Neutrophil (primary cell): ENCODE results near the gene PALLD.
A peak's percentile ranks its signal among the peaks of the same experiment; 100 is the strongest.

ENCODE experiments used
- H3K27ac ChIP-seq: fragments of 200-600 bp; sonication (generic); 2 replicates; pipeline ENCODE4 v1.5.1; 2016; ENCODE audit warnings: mild to moderate bottlenecking, moderate library complexity
- H3K27me3 ChIP-seq: fragments of 200-600 bp; sonication (generic); 2 replicates; pipeline ENCODE4 v1.6.0; 2016; ENCODE audit warnings: mild to moderate bottlenecking
- H3K36me3 ChIP-seq: fragments of 200-600 bp; sonication (generic); 2 replicates; pipeline ENCODE4 v1.5.1; 2017
- H3K4me1 ChIP-seq, 2 experiments: fragments of 200-600 bp in 1 of 2; sonication (generic) in 1 of 2; 1 replicate in 1 of 2; 2 replicates in 1 of 2; pipeline versions ENCODE4 v1.5.1 to v1.6.1; 2013 to 2016; ENCODE audit warnings: low read depth in 1 of 2, low read length in 1 of 2, mild to moderate bottlenecking in 1 of 2, moderate library complexity in 1 of 2; ENCODE audit not compliant: control insufficient read depth in 1 of 2, insufficient read depth in 1 of 2
- H3K4me3 ChIP-seq, 2 experiments: fragments of 200-600 bp in 1 of 2; sonication (generic) in 1 of 2; 1 replicate in 1 of 2; 2 replicates in 1 of 2; pipeline ENCODE4 v1.5.1; 2013 to 2016; ENCODE audit warnings: low read depth in 1 of 2, low read length in 1 of 2, mild to moderate bottlenecking in 1 of 2, moderate library complexity in 1 of 2
- H3K9me3 ChIP-seq: fragments of 200-600 bp; sonication (generic); 2 replicates; pipeline ENCODE4 v1.5.1; 2016
- TF ChIP-seq, protein P1 (sequence below): fragments of 200-600 bp; sonication (generic); IDR thresholded peaks from 2 replicates; pipeline ENCODE4 v1.5.1; 2016; ENCODE audit warnings: antibody characterized with exemption

PALLD gene

DNA sequence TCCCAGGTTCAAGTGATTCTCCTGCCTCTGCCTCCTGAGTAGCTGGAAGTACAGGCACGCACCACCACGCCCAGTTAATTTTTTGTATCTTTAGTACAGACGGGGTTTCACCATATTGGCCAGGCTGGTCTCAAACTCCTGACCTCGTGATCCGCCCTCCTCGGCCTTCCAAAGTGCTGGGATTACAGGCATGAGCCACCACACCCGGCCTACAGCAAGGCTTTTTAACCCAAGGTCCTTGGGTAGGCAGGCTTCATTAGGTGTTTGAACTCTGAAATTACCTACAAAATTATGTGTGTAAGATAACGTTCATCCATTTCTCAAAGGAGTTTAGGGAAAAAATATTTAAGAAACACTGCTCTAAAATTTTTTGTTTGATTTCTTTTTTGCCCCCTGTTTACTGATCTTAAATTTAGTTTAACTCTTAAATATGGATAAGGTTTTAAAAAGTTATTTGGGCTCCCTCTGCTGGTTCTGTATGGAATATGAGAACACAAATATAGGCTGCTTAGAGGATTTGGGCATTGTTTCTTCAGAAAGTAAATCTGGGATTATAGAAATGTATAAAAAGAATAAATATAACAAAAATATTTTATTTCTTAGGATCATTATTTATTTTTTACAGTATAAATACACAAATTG lies 420.4 kb downstream of the PALLD start:
- no peak overlapping the region for H3K27ac ChIP-seq
- no peaks in the 10 kb centered on the region for H3K36me3 ChIP-seq
- no peaks in the 10 kb centered on the region for H3K9me3 ChIP-seq
- H3K4me3 ChIP-seq, result no peak overlapping the region
- TF ChIP-seq, protein P1, sequence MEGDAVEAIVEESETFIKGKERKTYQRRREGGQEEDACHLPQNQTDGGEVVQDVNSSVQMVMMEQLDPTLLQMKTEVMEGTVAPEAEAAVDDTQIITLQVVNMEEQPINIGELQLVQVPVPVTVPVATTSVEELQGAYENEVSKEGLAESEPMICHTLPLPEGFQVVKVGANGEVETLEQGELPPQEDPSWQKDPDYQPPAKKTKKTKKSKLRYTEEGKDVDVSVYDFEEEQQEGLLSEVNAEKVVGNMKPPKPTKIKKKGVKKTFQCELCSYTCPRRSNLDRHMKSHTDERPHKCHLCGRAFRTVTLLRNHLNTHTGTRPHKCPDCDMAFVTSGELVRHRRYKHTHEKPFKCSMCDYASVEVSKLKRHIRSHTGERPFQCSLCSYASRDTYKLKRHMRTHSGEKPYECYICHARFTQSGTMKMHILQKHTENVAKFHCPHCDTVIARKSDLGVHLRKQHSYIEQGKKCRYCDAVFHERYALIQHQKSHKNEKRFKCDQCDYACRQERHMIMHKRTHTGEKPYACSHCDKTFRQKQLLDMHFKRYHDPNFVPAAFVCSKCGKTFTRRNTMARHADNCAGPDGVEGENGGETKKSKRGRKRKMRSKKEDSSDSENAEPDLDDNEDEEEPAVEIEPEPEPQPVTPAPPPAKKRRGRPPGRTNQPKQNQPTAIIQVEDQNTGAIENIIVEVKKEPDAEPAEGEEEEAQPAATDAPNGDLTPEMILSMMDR, result no peak
- no peaks in the 10 kb centered on the region for H3K4me1 ChIP-seq
- H3K27me3 ChIP-seq, result no peaks in the 10 kb centered on the region

DNA sequence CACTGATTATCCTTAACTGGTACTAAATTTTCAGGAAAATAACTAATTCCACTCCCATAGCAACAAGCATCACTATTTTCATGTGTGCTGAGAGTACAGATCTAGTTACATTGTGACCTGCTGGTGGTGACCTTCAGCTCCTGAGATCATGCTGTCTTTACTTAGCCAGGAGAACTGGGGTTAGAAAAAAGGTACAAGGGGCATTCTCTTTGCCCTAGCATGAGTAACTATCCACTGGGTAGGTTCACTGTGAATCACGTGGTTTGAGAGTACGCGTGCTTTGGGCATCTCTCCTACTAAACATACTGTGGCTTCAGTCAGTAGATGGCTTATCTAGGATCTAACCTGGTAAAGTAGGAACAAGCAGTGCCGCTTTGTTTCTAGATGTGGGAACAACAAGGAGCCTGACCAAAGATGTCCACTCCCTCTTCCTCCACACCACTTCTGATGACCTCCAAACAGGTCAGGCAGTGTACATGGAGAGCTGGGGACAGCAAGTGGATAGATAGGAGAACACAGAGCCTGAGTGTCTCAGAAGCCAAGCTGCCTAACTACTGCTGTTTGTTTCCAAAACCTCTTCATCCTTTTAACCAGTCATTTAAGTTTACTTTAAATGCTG lies 423.0 kb downstream of the PALLD start:
- Histone ChIP-seq H3K9me3 (no peaks in the 10 kb centered on the region), H3K4me1 (no peaks in the 10 kb centered on the region), H3K4me3 (no peak overlapping the region), H3K36me3 (no peaks in the 10 kb centered on the region), H3K27me3 (no peaks in the 10 kb centered on the region), H3K27ac (no peak overlapping the region)
- TF ChIP-seq, protein P1, result no peak

DNA sequence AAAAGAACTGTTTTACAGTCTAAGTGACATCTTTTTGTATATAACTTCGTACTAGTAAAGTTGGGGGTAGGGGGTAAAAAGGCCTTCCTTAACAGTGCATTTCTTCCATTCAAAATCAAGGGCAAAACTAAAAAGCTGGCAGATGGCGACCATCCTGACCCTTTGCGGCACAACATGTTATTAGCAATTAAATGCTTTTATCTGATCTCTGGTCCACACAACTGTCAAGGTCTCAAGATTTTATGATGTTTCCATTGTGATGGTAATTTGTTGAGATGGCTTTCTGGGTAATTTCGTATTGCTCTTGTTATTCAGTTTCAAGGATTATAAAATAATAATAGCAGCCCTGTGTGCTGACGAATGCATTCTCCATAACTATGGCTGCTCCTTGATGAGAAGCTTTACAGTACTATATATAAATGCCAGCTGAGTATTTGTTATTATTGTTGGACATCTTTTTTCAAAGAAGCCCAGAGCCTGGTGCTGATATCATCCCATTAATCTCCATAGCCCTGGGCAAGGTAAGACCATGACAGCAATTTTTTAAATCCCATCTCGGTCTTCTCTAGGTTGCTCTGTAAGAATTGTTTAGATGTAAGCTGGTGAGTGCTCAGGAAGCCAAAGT lies 423.7 kb downstream of the PALLD start:
- no peak overlapping the region for H3K4me3 ChIP-seq
- TF ChIP-seq, protein P1, result no peak
- H3K27me3 ChIP-seq, result no peaks in the 10 kb centered on the region
- no peaks in the 10 kb centered on the region for H3K4me1 ChIP-seq
- no peaks in the 10 kb centered on the region for H3K9me3 ChIP-seq
- H3K36me3 ChIP-seq, result no peaks in the 10 kb centered on the region
- H3K27ac ChIP-seq, result no peak overlapping the region

DNA sequence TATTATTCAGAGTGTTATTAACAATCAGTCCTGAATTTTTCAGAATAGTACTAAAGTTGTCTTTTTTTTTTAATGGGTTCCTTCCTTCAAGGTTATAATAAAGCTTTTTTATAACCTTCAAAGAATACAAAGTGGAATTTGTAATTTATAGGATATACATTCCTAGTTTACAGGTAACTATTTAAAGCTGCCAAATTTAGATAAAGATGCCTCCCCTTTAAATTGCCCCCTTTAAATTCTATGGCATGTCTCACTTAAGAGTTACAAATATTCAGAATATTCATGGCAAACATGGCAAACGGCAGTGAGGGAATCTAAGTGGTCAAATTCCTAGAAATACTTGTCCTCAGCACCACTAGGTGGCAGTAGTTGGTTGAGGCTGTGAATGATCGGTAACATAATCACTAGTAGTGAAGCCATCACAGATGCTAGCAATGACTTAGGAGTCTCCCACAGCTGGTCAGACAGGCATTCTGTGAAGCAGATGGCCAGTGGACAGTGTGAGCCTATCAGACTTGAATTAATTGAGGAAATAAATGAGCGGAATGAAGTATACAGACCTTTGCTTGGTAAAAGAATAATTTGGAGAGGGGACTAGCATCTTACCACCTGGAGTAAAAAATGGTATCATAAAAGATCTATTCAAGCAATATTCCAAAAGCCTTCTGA lies 426.8 kb downstream of the PALLD start:
- no peaks in the 10 kb centered on the region for H3K4me1 ChIP-seq
- no peaks in the 10 kb centered on the region for H3K9me3 ChIP-seq
- TF ChIP-seq, protein P1, result peak; percentile 71
- H3K27me3 ChIP-seq, result no peaks in the 10 kb centered on the region
- H3K36me3 ChIP-seq, result no peaks in the 10 kb centered on the region
- H3K4me3 ChIP-seq, result no peak overlapping the region
- no peak overlapping the region for H3K27ac ChIP-seq

DNA sequence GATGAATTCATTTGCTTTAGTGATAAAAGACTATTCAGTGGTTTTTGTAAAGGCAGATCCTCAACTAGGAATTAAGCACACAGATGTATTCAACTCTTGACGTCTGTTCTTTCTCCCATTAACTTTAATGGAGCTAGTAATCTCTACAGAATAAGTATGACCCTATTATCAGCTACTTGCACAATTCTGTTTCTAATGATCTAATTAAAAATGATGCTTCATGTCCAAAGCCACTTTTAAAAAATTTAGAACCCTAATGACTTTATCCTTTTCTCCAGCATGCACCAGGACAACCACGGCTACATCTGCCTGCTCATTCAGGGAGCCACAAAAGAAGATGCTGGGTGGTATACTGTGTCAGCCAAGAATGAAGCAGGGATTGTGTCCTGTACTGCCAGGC lies 427.8 kb downstream of the PALLD start:
- Histone ChIP-seq H3K9me3 (no peaks in the 10 kb centered on the region), H3K4me1 (no peaks in the 10 kb centered on the region), H3K27me3 (no peaks in the 10 kb centered on the region), H3K27ac (no peak overlapping the region), H3K36me3 (no peaks in the 10 kb centered on the region), H3K4me3 (no peak overlapping the region)
- TF ChIP-seq, protein P1, result no peak
